ENCODE data around the gene MAPK8IP1.
"Not testable (repeated sequence)": the region's sequence is repeated elsewhere in the genome, so short reads cannot be mapped to it uniquely, and the experiment has no call there.

MAPK8IP1 gene

GRCh38 chr11:45890886-45891550 is 5.6 kb downstream of the MAPK8IP1 start:
- no peak for DNase-seq (ENCODE audit: low read depth)

- DNase-seq (ENCODE audit: low read depth), result no peak
Measured at GRCh38 chr11:45892856-45893255, 7.4 kb downstream of the MAPK8IP1 start.

- DNase-seq (ENCODE audit: low read depth), result no peak
Measured at GRCh38 chr11:45894555-45895247, 9.2 kb downstream of the MAPK8IP1 start.

- no peak for DNase-seq (ENCODE audit: low read depth)
Measured at GRCh38 chr11:45895553-45896259, 10.3 kb downstream of the MAPK8IP1 start.

- DNase-seq (ENCODE audit: low read depth), result no peak
Measured at GRCh38 chr11:45896422-45896984, 11.1 kb downstream of the MAPK8IP1 start.

GRCh38 chr11:45897556-45897955 is 12.1 kb downstream of the MAPK8IP1 start:
- no peak for DNase-seq (ENCODE audit: low read depth)

GRCh38 chr11:45899086-45899447 is 13.6 kb downstream of the MAPK8IP1 start:
- DNase-seq (ENCODE audit: low read depth), result no peak

- DNase-seq (ENCODE audit: low read depth), result peak; percentile 39
Measured at GRCh38 chr11:45899448-45900174, 14.2 kb downstream of the MAPK8IP1 start.

GRCh38 chr11:45900175-45900800 is 14.8 kb downstream of the MAPK8IP1 start:
- not testable (repeated sequence) for DNase-seq (ENCODE audit: low read depth)

- no peak for DNase-seq (ENCODE audit: low read depth)
Measured at GRCh38 chr11:45900916-45901617, 15.6 kb downstream of the MAPK8IP1 start.

GRCh38 chr11:45901626-45902025 is 16.2 kb downstream of the MAPK8IP1 start:
- no peak for DNase-seq (ENCODE audit: low read depth)

GRCh38 chr11:45902452-45903380 is 17.3 kb downstream of the MAPK8IP1 start:
- no peak for DNase-seq (ENCODE audit: low read depth)

- DNase-seq (ENCODE audit: low read depth), result no peak
Measured at GRCh38 chr11:45904309-45904915, 19.0 kb downstream of the MAPK8IP1 start.

- DNase-seq (ENCODE audit: low read depth), result no peak
Measured at GRCh38 chr11:45905095-45905494, 19.6 kb downstream of the MAPK8IP1 start.

GRCh38 chr11:45905576-45905975 is 20.1 kb downstream of the MAPK8IP1 start:
- not testable (repeated sequence) for DNase-seq (ENCODE audit: low read depth)

- DNase-seq (ENCODE audit: low read depth), result no peak
Measured at GRCh38 chr11:45906096-45906682, 20.7 kb downstream of the MAPK8IP1 start.

GRCh38 chr11:45906965-45907611 is 21.6 kb downstream of the MAPK8IP1 start, which contains the start of gene FREY1:
Gene FREY1, minus strand, starts transcription at chr11:45907271. Its CDS starts 26 bp downstream, at chr11:45907245.
- no peak for DNase-seq (ENCODE audit: low read depth)

- DNase-seq (ENCODE audit: low read depth), result no peak
Measured at GRCh38 chr11:45907911-45908370, 22.5 kb downstream of the MAPK8IP1 start.

All from stimulated activated CD8-positive, alpha-beta memory T cell treated with anti-CD3 and anti-CD28 coated beads, Interleukin-12 subunit alpha, Interleukin-12 subunit beta, amount 100 ng/mL, for 1 hour (primary cell).